HEK293 (cell line): ENCODE results near the gene MFSD1.

ENCODE experiments used
- CTCF ChIP-seq: fragments of 450-650 bp; formaldehyde crosslinking; IDR thresholded peaks from 2 replicates; pipeline ENCODE4 v1.5.1; 2016; ENCODE audit warnings: missing biosample characterization, missing genetic modification characterization
- ZNF138 ChIP-seq: fragments of 450-650 bp; formaldehyde crosslinking; IDR thresholded peaks from 2 replicates; pipeline ENCODE4 v1.5.1; 2016; ENCODE audit warnings: missing biosample characterization, missing genetic modification characterization, borderline replicate concordance
- ZNF423 ChIP-seq: fragments of 450-650 bp; formaldehyde crosslinking; IDR thresholded peaks from 2 replicates; pipeline ENCODE4 v1.5.1; 2016; ENCODE audit warnings: missing biosample characterization, missing genetic modification characterization
- ZNF521 ChIP-seq: fragments of 450-650 bp; formaldehyde crosslinking; IDR thresholded peaks from 2 replicates; pipeline ENCODE4 v1.5.1; 2017; ENCODE audit warnings: missing biosample characterization, mild to moderate bottlenecking, missing genetic modification characterization
- ZNF558 ChIP-seq: fragments of 450-650 bp; formaldehyde crosslinking; IDR thresholded peaks from 2 replicates; pipeline ENCODE4 v1.5.1; 2016; ENCODE audit warnings: missing biosample characterization, missing genetic modification characterization
- ZNF664 ChIP-seq: fragments of 450-650 bp; formaldehyde crosslinking; IDR thresholded peaks from 2 replicates; pipeline ENCODE4 v1.5.1; 2016; ENCODE audit warnings: missing biosample characterization, missing genetic modification characterization
- ZNF704 ChIP-seq: fragments of 450-650 bp; formaldehyde crosslinking; IDR thresholded peaks from 2 replicates; pipeline ENCODE4 v1.5.1; 2016; ENCODE audit warnings: missing biosample characterization, missing genetic modification characterization

- no peak for TF ChIP-seq ZNF521 (tag by site-specific recombination)
- TF ChIP-seq ZNF138 = no peak
- no peak for TF ChIP-seq ZNF704 (tag by site-specific recombination)
- TF ChIP-seq ZNF558 (tag by site-specific recombination) = no peak
- TF ChIP-seq CTCF (tag by site-specific recombination) = no peak
- no peak for TF ChIP-seq ZNF423 (tag by site-specific recombination)
- no peak for TF ChIP-seq ZNF664
These were observed 28.7 kb upstream of the MFSD1 start for GRCh38 chr3:158773166-158773565.
